ENCODE results near the gene ST3GAL6. TPM values are rescaled to one million over a fixed set of nuclear protein-coding genes. Genes with fewer than 3 reads are reported as not detected.

The ST3GAL6 gene
- total and polyA plus RNA-seq, 2 of the 4 experiments (the other 2 are of a cell fraction) = 0.36 to 0.99 TPM

GRCh38 chr3:98727638-98728037, 35.5 kb upstream of the ST3GAL6 start:
- H3K4ac ChIP-seq (ENCODE audit: low read depth, low read length) = no peak overlapping the region
- TF ChIP-seq POLR2A (IDR thresholded peaks at IDR 0.05; ENCODE audit: low read depth, low read length) (no peak), MXI1 (IDR thresholded peaks at IDR 0.05; ENCODE audit: borderline replicate concordance, low read depth, low read length) (no peak), RCOR1 (IDR thresholded peaks at IDR 0.05; ENCODE audit: insufficient replicate concordance, low read length) (no peak), CTCF (conservative IDR thresholded peaks at IDR 0.05; ENCODE audit: low read depth, low read length) (no peak), FOS (IDR thresholded peaks at IDR 0.05; ENCODE audit: low read depth, low read length) (no peak), SMC3 (IDR thresholded peaks at IDR 0.05; ENCODE audit: low read depth, low read length) (no peak), BHLHE40 (IDR thresholded peaks at IDR 0.05; ENCODE audit: low read depth, low read length) (no peak), MAZ (IDR thresholded peaks at IDR 0.05; ENCODE audit: borderline replicate concordance, low read depth, low read length) (no peak), RAD21 (IDR thresholded peaks at IDR 0.05; ENCODE audit: low read length) (no peak), MAFK (IDR thresholded peaks at IDR 0.05; ENCODE audit: low read depth, low read length) (no peak), USF2 (IDR thresholded peaks at IDR 0.05; ENCODE audit: low read depth, low read length) (no peak)
- no peak overlapping the region for H3K14ac ChIP-seq (replicated peaks; ENCODE audit: low read depth, low read length)
- no peak overlapping the region for H3K9ac ChIP-seq (ENCODE audit: low read depth, low read length)
- no peak overlapping the region for H2BK15ac ChIP-seq (ENCODE audit: low read depth, low read length)
- no peak overlapping the region for H2AFZ ChIP-seq (replicated peaks; ENCODE audit: low read length, poor library complexity)
- no peak overlapping the region for H2AK5ac ChIP-seq (ENCODE audit: low read depth, low read length)
- in situ Hi-C loops (cut with MboI; ENCODE audit: low sequenced_read_pairs) = no loop called here
- H2BK20ac ChIP-seq (ENCODE audit: low read depth, low read length) = no peak overlapping the region
- H4K20me1 ChIP-seq (ENCODE audit: insufficient read depth, low read length) = no peaks in the 10 kb centered on the region
- WGBS, 2 experiments (ENCODE audit: extremely low coverage in 2 of 2, insufficient read length in 1 of 2) = no CpG with 5 or more reads among the region's 3 CpGs
- DNase-seq (no peak), ATAC-seq (ENCODE audit: low read depth) (no peak)
- peaks cover 3% of the 10 kb centered on the region; the same call in 1 of the 2 replicates for H3K9me1 ChIP-seq (ENCODE audit: insufficient read depth, low read length)
- dilution Hi-C loops (cut with HindIII; ENCODE audit: low sequenced_read_pairs, unreplicated experiment) = no loop called here
- H2BK5ac ChIP-seq (ENCODE audit: low read depth, low read length, poor library complexity, severe bottlenecking) = no peak overlapping the region
- H3K36me3 ChIP-seq (ENCODE audit: control insufficient read depth, insufficient read depth, low read length) = no peaks in the 10 kb centered on the region
- no peak overlapping the region for H4K91ac ChIP-seq (ENCODE audit: insufficient read depth, low read depth, low read length)
- no peaks in the 10 kb centered on the region for H3K9me3 ChIP-seq (ENCODE audit: control insufficient read depth, insufficient read depth, low read length)
- ChIA-PET CTCF (interaction anchor here (0.6 to 1.0 kb wide), 2 partner anchors 57 to 136 kb away, joined by 3 to 6 read pairs; no protein-coding TSS in a partner anchor), POLR2A (ENCODE audit: unreplicated experiment) (no interaction called here)
- no peak overlapping the region for H3K56ac ChIP-seq (ENCODE audit: extremely low read depth, insufficient read depth, low read length)
- H3K18ac ChIP-seq (ENCODE audit: low read depth, low read length) = no peak overlapping the region
- intact Hi-C loops (cut with micrococcal nuclease) = no loop called here
- H4K5ac ChIP-seq (ENCODE audit: low read depth, low read length) = no peak overlapping the region
- H3K4me2 ChIP-seq (ENCODE audit: low read depth, low read length) = no peak overlapping the region
- no peak overlapping the region for H4K8ac ChIP-seq (ENCODE audit: low read depth in 2 of 2, low read length in 2 of 2)
- no peak overlapping the region for H2BK120ac ChIP-seq (ENCODE audit: low read depth, low read length)
- peaks cover 3% of the 10 kb centered on the region; the same call in 1 of the 2 replicates for H3K4me1 ChIP-seq (ENCODE audit: control insufficient read depth, insufficient read depth, low read length)
- H3K27ac ChIP-seq (ENCODE audit: insufficient read depth, low read length) = no peak overlapping the region
- no TSS peak for BruUV-seq (replicated peaks)
- H3K79me1 ChIP-seq (ENCODE audit: low read depth in 1 of 2, low read length in 2 of 2) = no peaks in the 10 kb centered on the region
- H3K4me3 ChIP-seq (ENCODE audit: insufficient read depth, low read depth, low read length) = no peak overlapping the region
- H3K27me3 ChIP-seq (ENCODE audit: control insufficient read depth, insufficient read depth, low read length) = no peaks in the 10 kb centered on the region
- H2AK9ac ChIP-seq (replicated peaks; ENCODE audit: low read depth, low read length, poor library complexity) = no peak overlapping the region
- H3K23ac ChIP-seq (ENCODE audit: low read depth, low read length) = no peak overlapping the region

Data from IMR-90 (cell line).